Esophagus (tissue), 2 donors: Measurements from ENCODE around the gene VSTM2B. TPM values are rescaled to one million over a fixed set of nuclear protein-coding genes. Genes with fewer than 3 reads are reported as not detected.
"Not testable (repeated sequence)": the region's sequence is repeated elsewhere in the genome, so short reads cannot be mapped to it uniquely, and the experiment has no call there.

Experiments used
- H3K27ac ChIP-seq, 2 donors: one replicate each; pipeline ENCODE4 v1.5.1; 2013; ENCODE audit warnings: low read depth in 2 of 2, mild to moderate bottlenecking in 2 of 2, inconsistent platforms in 1 of 2, low read length in 1 of 2, moderate library complexity in 1 of 2
- H3K27me3 ChIP-seq, 2 donors: one replicate each; pipeline ENCODE4 v1.6.1; 2013; ENCODE audit warnings: low read length in 2 of 2, control low read depth in 1 of 2, mild to moderate bottlenecking in 1 of 2; ENCODE audit not compliant: insufficient read depth in 2 of 2, control insufficient read depth in 1 of 2
- H3K36me3 ChIP-seq, 2 donors: one replicate each; pipeline ENCODE4 v1.6.1; 2013; ENCODE audit warnings: low read length in 1 of 2; ENCODE audit not compliant: control insufficient read depth in 2 of 2, insufficient read depth in 2 of 2
- H3K4me1 ChIP-seq, 2 donors: one replicate each; pipeline ENCODE4 v1.6.1; 2013; ENCODE audit warnings: low read length in 1 of 2; ENCODE audit not compliant: control insufficient read depth in 2 of 2, insufficient read depth in 2 of 2
- H3K4me3 ChIP-seq, 2 donors: one replicate each; pipeline ENCODE4 v1.5.1; 2013; ENCODE audit warnings: low read length in 2 of 2, mild to moderate bottlenecking in 2 of 2, low read depth in 1 of 2, moderate library complexity in 1 of 2
- H3K9me3 ChIP-seq, 2 donors: one replicate each; pipeline ENCODE4 v1.6.1; 2013; ENCODE audit warnings: mild to moderate bottlenecking in 2 of 2, low read depth in 1 of 2, low read length in 1 of 2, moderate library complexity in 1 of 2; ENCODE audit not compliant: control insufficient read depth in 2 of 2, insufficient read depth in 1 of 2
- WGBS, 2 donors: extraction: QIAGEN DNeasy Blood & Tissue Kit; methylation state at CpG; one replicate each; pipeline ENCODE4 v1.1.7; 2013; 5-methylcytosine and 5-hydroxymethylcytosine counted together
- polyA plus RNA-seq, 2 donors: library from polyadenylated mRNA; stranded (reverse); fragments of 200-250 nt; gene quantifications; one replicate each; pipeline ENCODE4 v1.2.3, GENCODE V29; 2013
- donor health status: healthy with polysubstance abuse.
- donor health status: Bipolar disorder and iron deficiency.

Gene VSTM2B
- polyA plus RNA-seq, 2 donors: not detected

DNA sequence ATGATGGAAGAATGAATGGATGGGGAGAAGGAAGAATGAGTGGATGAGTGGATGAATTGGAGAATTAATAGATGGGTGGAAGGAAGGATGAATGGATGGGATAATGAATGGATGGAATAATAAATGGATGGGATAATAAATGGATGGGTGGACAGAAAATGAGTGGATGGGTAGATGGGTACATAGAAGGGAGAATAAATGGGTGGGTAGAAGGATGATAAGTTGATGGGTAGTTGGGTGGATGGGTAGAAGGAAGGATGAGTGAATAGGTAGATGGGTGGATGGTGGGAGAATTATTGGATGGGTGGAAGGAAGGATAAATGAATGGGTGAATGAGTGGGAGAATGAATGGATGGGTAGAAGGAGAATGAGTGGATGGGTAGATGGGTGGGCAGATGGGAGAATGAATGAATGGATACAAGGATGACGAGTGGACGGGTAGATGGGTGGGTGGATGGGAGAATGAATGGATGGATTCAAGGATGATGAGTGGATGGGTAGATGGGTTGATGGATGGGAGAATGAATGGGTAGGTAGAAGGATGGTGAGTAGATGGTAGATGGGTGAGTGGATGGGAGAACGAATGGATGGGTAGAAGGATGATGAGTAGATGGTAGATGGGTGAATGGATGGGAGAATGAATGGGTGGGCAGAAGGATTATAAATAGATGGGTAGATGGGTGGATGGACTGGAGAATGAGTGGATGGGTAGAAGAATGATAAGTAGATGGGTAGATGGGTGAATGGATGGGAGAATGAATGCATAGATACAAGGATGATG is 15.9 kb downstream of the VSTM2B start:
- Histone ChIP-seq H3K27me3 (no peaks in the 10 kb centered on the region), H3K4me3 (no peak overlapping the region), H3K4me1 (no peaks in the 10 kb centered on the region), H3K36me3 (no peaks in the 10 kb centered on the region), H3K27ac (no peak overlapping the region), H3K9me3 (peaks cover 2 to 12% of the 10 kb centered on the region in 2 donors)
- 85 to 86% methylated on average over 3 of the region's 3 CpGs for WGBS, 2 donors

DNA sequence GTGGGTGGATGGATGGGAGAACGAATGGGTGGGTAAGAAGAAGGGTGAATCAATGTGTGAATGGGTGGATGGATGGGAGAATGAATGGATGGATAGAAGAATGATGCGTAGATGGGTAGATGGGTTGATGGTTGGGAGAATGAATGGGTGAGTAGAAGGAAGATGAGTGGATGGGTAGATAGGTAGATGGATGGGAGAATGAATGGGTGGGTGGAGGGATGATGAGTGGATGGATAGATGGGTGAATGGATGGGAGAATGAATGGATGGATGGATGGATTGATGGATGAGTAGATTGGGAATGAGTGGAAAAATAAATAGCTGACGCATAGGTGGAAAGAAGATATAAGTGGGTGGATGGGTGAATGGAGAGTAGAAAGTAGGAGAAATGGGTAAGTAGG is 16.5 kb downstream of the VSTM2B start:
- Histone ChIP-seq H3K27me3 (no peaks in the 10 kb centered on the region), H3K4me3 (no peak overlapping the region), H3K36me3 (no peaks in the 10 kb centered on the region), H3K4me1 (no peaks in the 10 kb centered on the region), H3K27ac (no peak overlapping the region), H3K9me3 (peaks cover 2 to 12% of the 10 kb centered on the region in 2 donors)
- WGBS, 2 donors: 64 to 70% methylated on average over 3 of the region's 3 CpGs

DNA sequence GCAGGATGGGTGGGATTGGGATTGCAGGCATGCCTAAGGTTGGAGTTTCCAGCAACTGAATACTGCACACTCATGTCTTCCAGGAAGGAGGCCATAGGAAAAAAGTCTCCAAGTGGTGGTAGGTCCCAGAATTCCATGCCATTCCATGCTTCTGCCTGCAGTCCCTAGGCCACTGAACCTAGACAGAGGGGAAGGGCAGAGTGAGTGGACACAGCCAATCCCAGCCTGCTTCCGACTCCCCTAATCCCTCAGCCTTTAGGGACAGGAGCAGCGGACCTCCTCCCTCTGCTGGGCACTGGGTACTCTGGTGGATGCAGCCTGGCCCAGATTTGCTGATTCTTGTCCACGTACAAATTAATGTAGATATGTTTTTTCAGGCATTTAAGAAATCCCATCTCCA is 17.0 kb downstream of the VSTM2B start:
- H3K27ac ChIP-seq: no peak overlapping the region
- H3K27me3 ChIP-seq: no peaks in the 10 kb centered on the region
- H3K9me3 ChIP-seq: peaks cover 2 to 12% of the 10 kb centered on the region in 2 donors
- H3K36me3 ChIP-seq: no peaks in the 10 kb centered on the region
- WGBS, 2 donors: 62 to 73% methylated on average over 3 of the region's 3 CpGs
- H3K4me1 ChIP-seq: no peaks in the 10 kb centered on the region
- no peak overlapping the region for H3K4me3 ChIP-seq

DNA sequence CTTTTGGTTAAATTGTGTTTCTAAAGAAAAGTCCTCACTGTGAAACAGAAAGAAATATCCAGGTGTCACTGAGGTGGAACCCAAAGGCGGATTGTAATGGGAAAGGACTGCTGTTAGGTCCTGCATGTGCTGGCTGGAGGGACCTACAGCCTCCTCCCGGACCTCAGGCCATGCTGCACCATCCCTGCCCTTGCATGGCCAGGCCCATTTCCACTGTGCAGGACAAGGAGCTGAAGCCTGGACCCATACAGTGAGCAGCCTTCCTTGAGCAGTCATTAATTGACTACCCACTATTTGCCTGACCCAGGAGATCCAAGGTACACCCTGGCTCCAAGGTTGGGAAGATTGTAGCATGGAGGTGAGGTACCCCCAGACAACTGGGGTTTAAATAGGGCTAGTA is 17.6 kb downstream of the VSTM2B start:
- Histone ChIP-seq H3K36me3 (no peaks in the 10 kb centered on the region), H3K9me3 (peaks cover 2 to 12% of the 10 kb centered on the region in 2 donors), H3K4me3 (no peak overlapping the region), H3K4me1 (no peaks in the 10 kb centered on the region), H3K27me3 (no peaks in the 10 kb centered on the region), H3K27ac (no peak overlapping the region)
- WGBS, 2 donors: 65% methylated on average over 2 of the region's 2 CpGs

DNA sequence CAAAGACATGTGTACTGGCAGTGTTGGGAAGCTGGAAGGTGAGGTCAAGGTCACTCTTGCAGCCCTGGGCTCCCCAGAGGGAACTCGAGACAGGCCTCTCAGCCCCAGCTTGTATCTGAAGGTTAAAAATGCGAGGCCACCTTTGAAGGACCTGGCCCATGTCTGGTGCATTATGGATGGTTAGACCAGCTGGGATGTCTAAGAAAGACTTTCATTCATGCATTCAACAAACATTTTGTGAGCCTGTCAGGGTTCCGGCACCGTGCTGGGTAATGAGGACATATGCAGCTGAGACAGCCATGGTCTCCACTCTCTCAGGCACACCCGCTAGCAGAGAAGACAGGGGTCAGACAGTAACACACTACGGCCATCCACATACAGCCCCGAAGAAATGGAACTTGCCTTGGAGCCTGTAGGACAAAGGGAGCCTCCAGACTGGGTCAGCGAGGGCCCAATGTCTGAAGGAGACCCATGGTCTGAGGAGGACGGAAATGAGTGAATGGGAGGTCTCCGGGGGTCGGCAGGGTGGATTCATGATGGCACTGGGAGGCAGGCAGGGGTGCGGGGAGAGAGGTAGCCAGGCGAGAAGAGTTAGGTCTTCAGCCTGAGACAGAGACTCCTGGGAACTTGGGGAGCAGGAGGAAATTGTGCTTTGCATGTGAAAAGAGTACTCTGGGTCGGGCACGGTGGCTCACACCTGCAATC is 19.0 kb downstream of the VSTM2B start:
- no peak overlapping the region for H3K27ac ChIP-seq

DNA sequence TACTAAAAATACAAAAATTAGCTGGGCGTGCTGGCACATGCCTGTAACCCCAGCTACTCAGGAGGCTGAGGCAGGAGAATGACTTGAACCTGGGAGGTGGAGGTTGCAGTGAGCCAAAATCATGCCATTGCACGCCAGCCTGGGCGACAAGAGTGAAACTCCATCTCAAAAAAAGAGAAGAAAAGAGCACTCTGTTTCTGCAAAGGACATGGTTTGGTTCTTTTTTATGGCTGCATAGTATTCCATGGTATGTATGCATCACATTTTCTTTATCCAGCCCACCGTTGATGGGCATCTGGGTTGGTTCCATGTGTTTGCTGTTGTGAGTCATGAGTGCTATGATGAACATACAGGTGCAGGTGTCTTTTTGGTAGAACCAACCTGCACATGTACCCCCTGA is 19.7 kb downstream of the VSTM2B start:
- not testable (repeated sequence) for H3K27me3 ChIP-seq, H3K27ac ChIP-seq, H3K4me1 ChIP-seq, H3K36me3 ChIP-seq, H3K4me3 ChIP-seq
- 92% methylated on average over 4 of the region's 4 CpGs for WGBS, 2 donors
- H3K9me3 ChIP-seq: peaks cover 2 to 12% of the 10 kb centered on the region in 2 donors

More for the DNA sequence above, 19.0 kb downstream of the VSTM2B start:
- Histone ChIP-seq H3K4me3 (no peak overlapping the region), H3K36me3 (no peaks in the 10 kb centered on the region), H3K27me3 (no peaks in the 10 kb centered on the region), H3K4me1 (no peaks in the 10 kb centered on the region), H3K9me3 (peaks cover 2 to 12% of the 10 kb centered on the region in 2 donors)
- WGBS, 2 donors: 84 to 88% methylated on average over 15 of the region's 15 CpGs

DNA sequence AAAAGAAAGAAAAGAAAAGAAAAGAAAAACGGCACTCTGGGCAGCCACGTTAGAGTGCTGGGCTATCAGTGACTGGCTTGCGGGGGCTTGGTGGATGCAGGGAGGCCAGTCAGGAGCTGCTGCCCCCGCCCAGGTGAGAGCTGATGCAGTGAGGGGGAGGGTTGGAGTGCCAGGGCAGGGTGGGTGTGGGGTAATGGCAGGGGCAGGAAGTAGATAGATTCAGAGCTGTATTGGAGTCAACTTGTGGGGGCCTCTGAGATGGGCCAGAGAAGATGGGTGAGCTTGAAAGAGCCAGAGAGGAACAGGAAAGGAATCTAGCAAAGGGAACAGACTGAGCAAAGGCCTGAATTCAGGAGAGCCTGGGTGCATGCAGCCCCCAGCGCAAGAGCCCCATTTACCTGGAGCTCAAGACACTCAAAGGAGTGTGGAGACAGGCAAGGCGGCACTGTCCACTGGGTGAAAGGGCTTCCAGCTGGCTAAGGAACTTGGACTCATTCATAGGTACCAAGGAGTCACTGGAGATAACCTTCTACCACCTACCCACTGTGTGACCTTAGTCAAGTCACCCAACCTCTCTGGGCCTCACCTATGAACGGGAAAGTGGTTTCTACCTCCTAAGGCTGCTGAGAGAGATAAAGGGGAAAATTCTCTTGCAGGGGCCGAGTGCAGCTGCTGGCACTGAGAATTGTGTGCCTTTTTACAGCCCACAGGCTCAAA is 20.2 kb downstream of the VSTM2B start:
- WGBS, 2 donors: 71 to 74% methylated on average over 8 of the region's 8 CpGs
- no peak overlapping the region for H3K27ac ChIP-seq
- H3K4me3 ChIP-seq: no peak overlapping the region
- no peaks in the 10 kb centered on the region for H3K27me3 ChIP-seq
- H3K36me3 ChIP-seq: no peaks in the 10 kb centered on the region
- H3K9me3 ChIP-seq: peaks cover 2 to 12% of the 10 kb centered on the region in 2 donors
- H3K4me1 ChIP-seq: no peaks in the 10 kb centered on the region

DNA sequence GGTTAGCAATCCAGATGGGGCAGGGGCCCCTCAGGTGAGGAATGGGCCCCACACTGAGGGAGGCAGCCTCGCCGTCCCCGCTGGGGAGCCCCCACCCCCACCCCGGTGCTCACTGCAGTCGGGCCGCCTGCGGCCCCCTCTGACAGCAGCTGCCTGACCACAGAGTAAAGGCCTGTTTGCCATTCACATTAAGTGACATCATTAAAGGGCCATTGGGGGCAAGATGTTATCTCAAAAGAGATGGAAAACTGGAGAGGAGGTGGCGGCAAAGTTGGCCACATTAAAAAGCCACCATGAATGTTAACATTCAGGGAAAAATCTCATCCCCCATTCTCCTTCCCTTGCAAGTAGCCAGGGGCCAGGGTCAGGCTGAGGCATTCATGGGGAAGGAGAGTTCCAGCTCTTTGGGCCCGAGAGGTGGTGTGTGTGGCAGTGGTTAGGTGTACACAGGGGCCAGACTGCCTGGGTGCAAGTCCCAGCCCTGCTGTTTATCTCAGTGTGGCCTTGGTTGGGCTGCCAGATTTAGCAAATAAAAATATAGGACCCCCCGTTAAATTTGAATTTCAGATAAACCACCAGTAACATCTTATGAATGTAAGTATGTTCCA is 20.9 kb downstream of the VSTM2B start:
- 26% methylated on average over 10 of the region's 10 CpGs for WGBS, 2 donors

DNA sequence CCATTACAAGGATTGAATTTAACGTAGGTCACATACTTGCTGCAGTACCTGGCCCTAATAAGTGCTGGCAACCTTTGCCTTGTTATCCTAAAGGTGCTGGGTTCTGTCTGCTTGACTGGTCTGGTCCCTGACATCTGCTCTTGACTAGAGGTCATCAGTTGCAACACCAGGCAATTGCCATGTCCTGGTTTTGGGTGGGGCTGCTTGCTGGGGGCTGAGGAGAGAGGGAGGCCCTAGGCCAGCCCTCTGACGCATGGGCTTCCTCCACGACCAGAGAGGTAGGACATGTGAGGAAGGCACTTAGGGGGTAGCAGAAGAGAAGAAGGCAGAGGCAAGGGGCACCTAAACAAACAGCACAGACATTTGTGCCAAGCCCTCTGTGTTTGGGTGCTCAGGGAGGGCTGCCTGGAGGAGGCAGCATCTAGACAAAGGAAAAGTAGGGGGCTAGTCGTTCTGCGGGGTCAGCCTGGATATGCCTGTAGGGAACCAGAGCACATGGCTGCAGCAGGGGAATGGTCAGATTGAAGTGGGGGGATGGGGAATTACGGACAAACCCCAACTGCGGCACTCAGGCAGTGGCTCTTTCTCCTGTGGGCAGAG is 21.7 kb downstream of the VSTM2B start:
- Histone ChIP-seq H3K27me3 (no peaks in the 10 kb centered on the region), H3K27ac (no peak overlapping the region)
- WGBS, 2 donors: 76% methylated on average over 7 of the region's 7 CpGs

More for the DNA sequence above, 20.9 kb downstream of the VSTM2B start:
- Histone ChIP-seq H3K27me3 (no peaks in the 10 kb centered on the region), H3K27ac (no peak overlapping the region), H3K36me3 (no peaks in the 10 kb centered on the region), H3K4me3 (no peak overlapping the region), H3K4me1 (no peaks in the 10 kb centered on the region), H3K9me3 (peaks cover 2 to 12% of the 10 kb centered on the region in 2 donors)

More for the DNA sequence above, 21.7 kb downstream of the VSTM2B start:
- Histone ChIP-seq H3K4me3 (no peak overlapping the region), H3K4me1 (no peaks in the 10 kb centered on the region), H3K36me3 (no peaks in the 10 kb centered on the region), H3K9me3 (peaks cover 2 to 12% of the 10 kb centered on the region in 2 donors)
